DND-41 (cell line): Measurements from ENCODE around the gene SAP30L.

Source experiments
- ATAC-seq: fragments of 200-7000 bp; cut with Tn5 transposase; 3 replicates; pipeline ENCODE4 v1.9.1; 2021; ENCODE audit warnings: low read depth; ENCODE audit not compliant: insufficient read depth
- DNase-seq: peaks from one replicate; pipeline ENCODE4 v3.0.0-alpha.2; 2020
- H2AFZ ChIP-seq: 2 replicates; pipeline ENCODE4 v1.6.0; 2012; ENCODE audit warnings: low read depth, low read length
- H3K27ac ChIP-seq: 2 replicates; pipeline ENCODE4 v1.5.1; 2012; ENCODE audit warnings: low read length, inconsistent platforms
- H3K27me3 ChIP-seq: fragments of 200-600 bp; sonication (generic); 2 replicates; pipeline ENCODE4 v1.6.0; 2012; ENCODE audit warnings: low read length, mild to moderate bottlenecking, inconsistent platforms; ENCODE audit not compliant: insufficient read depth, poor library complexity
- H3K36me3 ChIP-seq: 2 replicates; pipeline ENCODE4 v1.5.1; 2012; ENCODE audit warnings: low read length, inconsistent platforms; ENCODE audit not compliant: insufficient read depth
- H3K4me1 ChIP-seq: 2 replicates; pipeline ENCODE4 v1.5.1; 2012; ENCODE audit warnings: mild to moderate bottlenecking, low read length; ENCODE audit not compliant: insufficient read depth
- H3K4me2 ChIP-seq: 2 replicates; pipeline ENCODE4 v1.6.0; 2012; ENCODE audit warnings: mild to moderate bottlenecking, moderate library complexity, low read length, inconsistent platforms; ENCODE audit not compliant: insufficient read depth
- H3K4me3 ChIP-seq, 2 experiments: fragments of 200-600 bp in 1 of 2; shearing (Covaris generic) in 1 of 2; 2 replicates each; pipeline ENCODE4 v1.5.1; 2012 to 2016; ENCODE audit warnings: inconsistent platforms in 2 of 2, low read length in 2 of 2, mild to moderate bottlenecking in 2 of 2, low read depth in 1 of 2, moderate library complexity in 1 of 2
- H3K79me2 ChIP-seq: 2 replicates; pipeline ENCODE4 v1.6.0; 2012; ENCODE audit warnings: low read length, inconsistent platforms; ENCODE audit not compliant: insufficient read depth
- H3K9ac ChIP-seq: 2 replicates; pipeline ENCODE4 v1.6.0; 2012; ENCODE audit warnings: low read depth, mild to moderate bottlenecking, inconsistent platforms, low read length, moderate library complexity
- H3K9me3 ChIP-seq: 2 replicates; pipeline ENCODE4 v1.5.1; 2012; ENCODE audit warnings: low read length, moderate library complexity, mild to moderate bottlenecking, inconsistent platforms; ENCODE audit not compliant: insufficient read depth, severe bottlenecking
- H4K20me1 ChIP-seq: 2 replicates; pipeline ENCODE4 v1.6.0; 2012; ENCODE audit warnings: low read length; ENCODE audit not compliant: insufficient read depth
- EZH2 ChIP-seq: IDR thresholded peaks from 3 replicates; pipeline ENCODE4 v1.6.1; 2012; ENCODE audit warnings: borderline replicate concordance, low read depth, mild to moderate bottlenecking, moderate library complexity, low read length, inconsistent platforms; ENCODE audit not compliant: severe bottlenecking
- TF ChIP-seq, protein P1 (sequence below): IDR thresholded peaks from 2 replicates; pipeline ENCODE4 v1.5.1; 2012; ENCODE audit warnings: borderline replicate concordance, low read length, moderate library complexity, mild to moderate bottlenecking; ENCODE audit not compliant: poor library complexity, severe bottlenecking; ENCODE audit errors: extremely low read depth

Gene SAP30L

DNA sequence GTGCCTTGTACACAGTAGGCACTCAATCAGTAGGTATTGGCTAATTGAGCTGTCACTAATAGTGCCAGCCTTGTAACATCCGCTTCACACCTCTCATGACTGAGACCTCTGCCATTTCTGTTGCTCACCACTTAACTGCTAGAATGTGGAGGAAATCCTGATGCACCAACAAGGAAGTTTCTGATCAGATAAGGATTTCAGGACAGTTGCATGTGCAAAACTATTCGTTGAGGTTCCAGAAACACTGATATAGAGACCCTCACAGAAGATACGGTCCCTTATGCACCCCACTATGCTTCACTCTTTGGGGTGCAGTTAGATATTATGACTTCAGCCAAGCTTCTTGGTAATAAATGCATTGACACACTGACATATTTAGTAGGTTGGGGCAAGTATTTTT lies 10.7 kb downstream of the SAP30L start:
- Histone ChIP-seq H3K27ac (no peak overlapping the region), H3K9ac (no peak overlapping the region), H4K20me1 (peaks cover 7% of the 10 kb centered on the region), H3K9me3 (no peaks in the 10 kb centered on the region), H2AFZ (no peak overlapping the region), H3K79me2 (no peaks in the 10 kb centered on the region), H3K27me3 (no peaks in the 10 kb centered on the region), H3K4me2 (no peak overlapping the region), H3K4me1 (no peaks in the 10 kb centered on the region), H3K4me3 (no peak overlapping the region), H3K36me3 (peaks cover 76% of the 10 kb centered on the region)
- TF ChIP-seq, protein P1, sequence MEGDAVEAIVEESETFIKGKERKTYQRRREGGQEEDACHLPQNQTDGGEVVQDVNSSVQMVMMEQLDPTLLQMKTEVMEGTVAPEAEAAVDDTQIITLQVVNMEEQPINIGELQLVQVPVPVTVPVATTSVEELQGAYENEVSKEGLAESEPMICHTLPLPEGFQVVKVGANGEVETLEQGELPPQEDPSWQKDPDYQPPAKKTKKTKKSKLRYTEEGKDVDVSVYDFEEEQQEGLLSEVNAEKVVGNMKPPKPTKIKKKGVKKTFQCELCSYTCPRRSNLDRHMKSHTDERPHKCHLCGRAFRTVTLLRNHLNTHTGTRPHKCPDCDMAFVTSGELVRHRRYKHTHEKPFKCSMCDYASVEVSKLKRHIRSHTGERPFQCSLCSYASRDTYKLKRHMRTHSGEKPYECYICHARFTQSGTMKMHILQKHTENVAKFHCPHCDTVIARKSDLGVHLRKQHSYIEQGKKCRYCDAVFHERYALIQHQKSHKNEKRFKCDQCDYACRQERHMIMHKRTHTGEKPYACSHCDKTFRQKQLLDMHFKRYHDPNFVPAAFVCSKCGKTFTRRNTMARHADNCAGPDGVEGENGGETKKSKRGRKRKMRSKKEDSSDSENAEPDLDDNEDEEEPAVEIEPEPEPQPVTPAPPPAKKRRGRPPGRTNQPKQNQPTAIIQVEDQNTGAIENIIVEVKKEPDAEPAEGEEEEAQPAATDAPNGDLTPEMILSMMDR = no peak
- TF ChIP-seq EZH2 = no peak
- ATAC-seq (no peak), DNase-seq (no peak)

DNA sequence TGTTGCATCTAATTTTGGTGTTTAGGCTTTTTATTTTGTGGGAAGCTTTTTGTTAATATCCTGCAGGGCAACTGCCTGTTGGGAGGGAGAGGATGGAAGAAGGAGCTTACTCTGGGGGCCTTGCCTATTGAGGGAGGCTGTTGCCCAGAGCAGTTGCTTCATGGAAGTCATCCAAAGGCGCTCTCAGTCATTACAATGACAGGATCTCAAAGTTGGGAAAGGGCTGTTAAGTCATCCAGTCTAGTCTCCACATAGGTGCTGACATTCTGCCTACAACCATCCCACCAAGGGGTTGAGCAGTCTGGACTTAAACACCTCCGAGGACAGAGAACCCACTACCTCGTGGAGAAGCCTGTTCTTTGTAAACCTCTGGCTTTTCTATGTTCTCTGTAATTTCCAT lies 13.2 kb downstream of the SAP30L start:
- Histone ChIP-seq H3K9me3 (no peaks in the 10 kb centered on the region), H3K27ac (no peak overlapping the region), H3K36me3 (peaks cover 53% of the 10 kb centered on the region), H4K20me1 (peaks cover 7% of the 10 kb centered on the region; the same call in 1 of the 2 replicates), H3K9ac (no peak overlapping the region), H3K4me2 (no peak overlapping the region), H2AFZ (no peak overlapping the region), H3K27me3 (no peaks in the 10 kb centered on the region), H3K4me3 (no peak overlapping the region), H3K4me1 (no peaks in the 10 kb centered on the region), H3K79me2 (no peaks in the 10 kb centered on the region)
- TF ChIP-seq EZH2 = no peak
- TF ChIP-seq, protein P1 = no peak
- ATAC-seq (no peak), DNase-seq (no peak)

DNA sequence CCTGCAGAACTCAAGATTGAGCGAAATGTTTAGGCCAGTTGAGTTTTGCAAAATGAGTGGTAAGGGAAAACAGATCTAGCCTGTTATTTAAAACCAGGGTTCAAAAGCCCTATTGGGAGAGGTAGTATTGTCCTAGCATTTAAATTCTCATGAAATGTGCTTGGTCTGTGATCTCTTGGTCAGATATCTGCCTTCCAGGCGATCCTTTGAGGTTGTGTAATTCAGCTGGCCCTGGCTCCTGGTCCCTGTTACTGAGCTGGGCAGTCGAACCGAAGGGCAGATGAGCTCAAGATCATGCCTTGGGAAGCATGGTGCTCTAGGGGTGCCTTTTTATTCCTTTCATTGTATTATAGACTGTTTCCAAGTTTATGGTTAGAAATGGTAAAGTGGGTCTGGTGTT lies 14.4 kb downstream of the SAP30L start:
- H3K27ac ChIP-seq = no peak overlapping the region
- DNase-seq (no peak), ATAC-seq (no peak)
- no peak overlapping the region for H3K9ac ChIP-seq
- no peaks in the 10 kb centered on the region for H3K27me3 ChIP-seq
- H3K4me3 ChIP-seq = no peak overlapping the region
- H2AFZ ChIP-seq = no peak overlapping the region
- no peak overlapping the region for H3K4me2 ChIP-seq
- H4K20me1 ChIP-seq = peaks cover 7% of the 10 kb centered on the region; the same call in 1 of the 2 replicates
- peaks cover 41% of the 10 kb centered on the region for H3K36me3 ChIP-seq
- H3K4me1 ChIP-seq = no peaks in the 10 kb centered on the region
- no peaks in the 10 kb centered on the region for H3K79me2 ChIP-seq
- no peaks in the 10 kb centered on the region for H3K9me3 ChIP-seq
- TF ChIP-seq EZH2 = no peak
- TF ChIP-seq, protein P1 = no peak

DNA sequence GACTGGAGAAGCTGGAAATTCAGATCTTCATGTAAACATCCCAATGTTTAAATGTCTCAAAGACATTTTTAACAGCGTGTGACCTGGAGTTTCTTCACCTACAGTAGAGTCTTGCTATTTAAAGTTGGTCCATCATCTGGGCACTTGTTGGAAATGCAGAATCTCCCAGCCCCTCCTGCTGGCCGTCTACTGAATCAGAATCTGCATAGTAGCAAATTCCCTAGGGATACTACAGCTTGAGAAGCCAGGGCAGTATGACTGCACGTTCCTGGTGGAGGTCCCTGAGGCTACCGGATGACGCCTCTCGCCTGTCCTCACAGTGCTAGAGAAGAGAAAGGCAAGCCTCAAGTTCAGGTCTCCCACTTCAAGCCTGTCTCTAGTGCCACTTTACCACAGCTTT lies 15.7 kb downstream of the SAP30L start:
- Histone ChIP-seq H3K27me3 (no peaks in the 10 kb centered on the region), H3K4me3 (no peak overlapping the region), H3K4me1 (no peaks in the 10 kb centered on the region), H4K20me1 (peaks cover 7% of the 10 kb centered on the region; the same call in 1 of the 2 replicates), H3K9ac (no peak overlapping the region), H2AFZ (no peak overlapping the region), H3K79me2 (no peaks in the 10 kb centered on the region), H3K4me2 (no peak overlapping the region), H3K27ac (no peak overlapping the region), H3K9me3 (no peaks in the 10 kb centered on the region), H3K36me3 (peaks cover 29% of the 10 kb centered on the region)
- no peak for DNase-seq
- TF ChIP-seq EZH2 = no peak
- TF ChIP-seq, protein P1 = no peak
- no peak for ATAC-seq
